Muscle of arm (tissue), 12 donors: ENCODE data around the gene CPED1. TPM values are rescaled to one million over a fixed set of nuclear protein-coding genes. Genes with fewer than 3 reads are reported as not detected.
"Not testable (repeated sequence)": the region's sequence is repeated elsewhere in the genome, so short reads cannot be mapped to it uniquely, and the experiment has no call there.

ENCODE experiments used
- DNase-seq: peaks from one replicate; pipeline ENCODE4 v3.0.0-alpha.2; 2013
- polyA plus RNA-seq, 12 donors: library from polyadenylated mRNA; unstranded; fragments of 120-200 nt; gene quantifications; one replicate each; pipeline ENCODE4 v1.2.1, GENCODE V29; 2013; ENCODE audit not compliant: insufficient read length in 12 of 12

The CPED1 gene
- polyA plus RNA-seq, 12 donors = 6.7 to 35.5 (median 14.5) TPM; not detected in 1

DNA sequence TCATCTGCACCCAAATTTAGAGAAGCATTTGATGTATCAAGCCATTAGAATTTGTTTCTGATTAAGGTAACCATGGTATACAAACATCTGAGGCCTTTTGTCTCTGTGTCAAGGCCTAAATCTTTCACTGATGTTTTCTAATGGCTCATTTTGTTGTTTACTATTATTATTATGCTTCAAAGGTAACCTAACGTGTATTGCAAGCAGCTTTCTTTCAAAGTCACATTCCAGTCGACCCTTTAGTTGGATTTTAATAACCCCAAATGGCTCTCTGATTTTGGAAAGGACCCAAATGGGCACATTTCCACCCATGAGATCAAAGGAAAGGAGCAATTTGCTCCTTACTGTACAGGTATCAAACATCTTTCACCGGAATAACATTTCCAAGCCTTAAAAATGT lies 293.6 kb downstream of the CPED1 start:
- DNase-seq = no peak

DNA sequence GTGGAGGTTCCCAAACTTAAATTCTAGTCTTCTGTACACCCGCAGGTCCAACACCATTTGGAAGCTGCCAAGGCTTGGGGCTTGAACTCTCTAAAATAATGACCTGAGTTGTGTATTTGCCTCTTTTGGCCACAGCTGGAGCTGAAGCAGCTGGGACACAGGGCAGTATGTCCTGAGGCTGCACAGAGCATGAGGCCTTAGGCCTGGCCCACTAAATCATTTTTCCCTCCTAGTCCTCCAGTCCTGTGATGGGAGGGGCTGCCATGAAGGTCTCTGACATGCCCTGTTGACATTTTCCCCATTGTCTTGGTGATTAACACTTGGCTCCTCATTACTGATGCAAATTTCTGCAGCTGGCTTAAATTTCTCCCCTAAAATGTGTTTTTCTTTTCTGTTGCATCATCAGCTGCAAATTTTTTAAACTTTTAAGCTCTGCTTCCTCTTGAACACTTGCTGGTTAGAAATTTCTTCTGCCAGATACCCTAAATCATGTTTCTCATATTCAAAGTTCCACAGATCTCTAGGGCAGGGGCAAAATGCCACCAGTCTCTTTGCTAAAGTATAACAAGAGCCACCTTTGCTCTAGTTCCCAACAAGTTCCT lies 296.7 kb downstream of the CPED1 start:
- no peak for DNase-seq

DNA sequence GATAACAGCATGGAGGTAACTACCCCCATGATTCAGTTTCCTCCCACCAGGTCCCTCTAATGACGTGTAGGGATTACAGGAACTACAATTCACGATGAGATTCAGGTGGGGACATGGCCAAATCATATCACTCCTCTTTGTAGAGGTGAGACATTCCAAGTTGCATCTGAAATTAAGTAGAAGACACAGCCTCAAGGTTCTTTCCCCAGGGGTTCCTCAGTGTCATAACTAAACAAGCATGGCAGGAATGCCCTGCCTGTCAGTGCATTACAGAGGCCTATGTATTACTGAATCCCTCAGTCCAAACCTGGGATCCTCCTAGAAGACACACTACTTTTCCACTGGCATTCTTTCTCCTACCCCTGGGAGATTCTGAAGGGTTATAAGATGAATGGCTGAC lies 297.7 kb downstream of the CPED1 start:
- no peak for DNase-seq

DNA sequence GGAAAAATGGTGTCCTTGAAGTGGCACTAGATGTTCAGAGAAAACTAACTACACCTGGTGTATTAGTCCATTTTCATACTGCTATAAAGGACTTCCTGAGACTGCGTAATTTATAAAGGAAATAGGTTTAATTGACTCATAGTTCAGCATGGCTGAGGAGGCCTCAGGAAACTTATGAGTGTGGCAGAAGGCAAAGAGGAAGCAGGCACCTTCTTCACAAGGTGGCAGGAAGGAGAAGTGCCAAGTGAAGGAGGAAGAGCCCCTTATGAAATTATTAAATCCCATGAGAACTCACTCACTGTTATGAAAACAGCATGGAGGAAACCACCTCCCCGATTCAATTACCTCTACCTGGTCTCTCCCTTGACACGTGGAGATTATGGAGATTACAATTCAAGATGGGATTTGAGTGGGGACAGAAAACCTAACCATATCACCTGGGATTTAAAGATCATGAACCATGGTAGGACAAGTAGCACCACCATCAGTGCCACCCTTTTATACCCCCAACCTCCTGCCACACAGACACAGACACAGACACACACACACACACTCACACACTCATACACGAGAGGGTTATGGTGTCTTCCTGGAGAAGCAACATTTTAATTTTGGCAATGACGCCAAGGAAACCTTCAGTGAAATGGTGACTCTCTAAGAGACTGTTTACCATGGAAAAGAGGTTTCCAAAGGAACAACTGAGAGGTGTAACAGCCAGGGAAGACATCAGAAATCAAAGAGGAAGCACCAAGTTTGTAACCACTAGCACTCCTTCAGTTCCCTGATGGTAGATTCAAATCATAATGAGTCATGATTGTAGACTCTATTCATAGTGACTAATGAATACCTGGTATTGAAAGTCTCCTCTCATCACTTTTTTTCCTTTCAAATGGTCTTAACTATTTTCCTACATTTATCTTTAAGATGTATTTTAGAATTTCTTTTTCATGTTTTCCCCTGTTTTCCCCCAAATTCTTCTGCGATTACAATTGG lies 298.5 kb downstream of the CPED1 start:
- no peak for DNase-seq

DNA sequence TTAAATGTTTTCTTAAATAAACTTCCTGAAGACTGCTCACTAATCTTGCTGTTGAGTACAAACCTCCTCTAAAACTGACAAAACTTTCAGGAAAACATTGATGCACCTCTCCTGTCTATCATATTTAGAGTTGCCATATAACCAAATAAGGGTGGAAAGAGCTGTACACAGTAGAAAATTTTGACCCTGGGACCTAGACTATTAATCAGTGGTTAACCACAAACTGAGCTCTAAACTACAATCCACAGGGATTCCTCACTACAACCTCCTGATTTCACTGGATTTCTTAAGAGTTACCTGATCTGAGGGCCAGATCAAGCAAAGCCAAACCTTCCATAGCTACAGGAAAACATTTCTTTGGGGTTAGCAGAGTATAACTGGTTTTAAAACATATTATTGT lies 300.4 kb downstream of the CPED1 start:
- DNase-seq = no peak

DNA sequence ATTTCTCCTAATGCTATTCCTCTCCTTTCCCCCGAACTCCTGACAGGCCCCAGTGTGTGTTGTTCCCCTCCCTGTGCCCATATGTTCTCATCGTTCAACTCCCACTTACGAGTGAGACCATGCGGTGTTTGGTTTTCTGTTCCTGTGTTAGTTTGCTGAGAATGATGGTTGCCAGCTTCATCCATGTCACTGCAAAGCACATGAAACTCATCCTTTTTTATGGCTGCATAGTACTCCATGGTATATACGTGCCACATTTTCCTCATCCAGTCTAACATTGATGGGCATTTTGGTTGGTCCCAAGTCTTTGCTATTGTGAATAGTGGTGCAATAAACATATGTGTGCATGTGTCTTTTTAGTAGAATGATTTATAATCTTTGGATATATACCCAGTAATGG lies 301.4 kb downstream of the CPED1 start:
- not testable (repeated sequence) for DNase-seq

GRCh38 chr7:121294448-121294992 lies 306.0 kb downstream of the CPED1 start:
- no peak for DNase-seq

DNA sequence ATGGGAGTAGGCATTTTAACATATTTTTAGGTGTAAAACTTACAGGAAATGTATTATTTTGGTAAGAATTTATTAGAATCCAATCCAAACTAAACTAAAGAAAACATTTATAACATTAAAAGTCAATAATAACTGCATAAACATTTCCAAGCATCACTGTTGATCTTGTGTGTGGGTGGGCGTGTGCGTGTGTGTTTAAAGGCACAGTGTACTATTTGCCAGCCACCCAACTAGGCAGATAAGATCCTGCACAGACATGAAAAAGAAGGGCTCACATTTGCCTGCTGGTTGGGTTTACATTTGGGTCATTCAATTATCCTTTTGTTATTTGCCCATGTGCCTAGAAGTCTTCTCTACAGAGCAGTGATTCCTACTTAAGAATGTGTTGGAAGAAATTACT lies 309.3 kb downstream of the CPED1 start:
- no peak for DNase-seq

DNA sequence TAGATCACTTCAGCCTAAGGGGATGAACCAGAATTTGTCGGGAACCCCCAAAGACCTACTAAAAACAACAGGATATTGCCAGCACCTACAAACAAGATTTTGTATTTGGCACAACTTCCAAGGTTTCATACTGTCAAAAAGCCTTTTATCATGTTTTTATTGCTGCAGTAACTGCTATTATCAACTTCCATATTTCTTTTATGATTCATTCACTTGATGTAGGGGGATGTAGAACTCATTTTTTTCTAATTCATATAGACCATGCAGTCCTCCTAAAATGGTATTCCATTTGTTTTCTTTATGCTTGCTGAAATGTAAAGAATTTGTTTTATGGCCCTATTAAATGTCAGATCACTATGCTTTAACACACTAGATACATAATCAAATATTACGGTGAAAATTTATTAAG lies 310.3 kb downstream of the CPED1 start:
- DNase-seq = no peak

DNA sequence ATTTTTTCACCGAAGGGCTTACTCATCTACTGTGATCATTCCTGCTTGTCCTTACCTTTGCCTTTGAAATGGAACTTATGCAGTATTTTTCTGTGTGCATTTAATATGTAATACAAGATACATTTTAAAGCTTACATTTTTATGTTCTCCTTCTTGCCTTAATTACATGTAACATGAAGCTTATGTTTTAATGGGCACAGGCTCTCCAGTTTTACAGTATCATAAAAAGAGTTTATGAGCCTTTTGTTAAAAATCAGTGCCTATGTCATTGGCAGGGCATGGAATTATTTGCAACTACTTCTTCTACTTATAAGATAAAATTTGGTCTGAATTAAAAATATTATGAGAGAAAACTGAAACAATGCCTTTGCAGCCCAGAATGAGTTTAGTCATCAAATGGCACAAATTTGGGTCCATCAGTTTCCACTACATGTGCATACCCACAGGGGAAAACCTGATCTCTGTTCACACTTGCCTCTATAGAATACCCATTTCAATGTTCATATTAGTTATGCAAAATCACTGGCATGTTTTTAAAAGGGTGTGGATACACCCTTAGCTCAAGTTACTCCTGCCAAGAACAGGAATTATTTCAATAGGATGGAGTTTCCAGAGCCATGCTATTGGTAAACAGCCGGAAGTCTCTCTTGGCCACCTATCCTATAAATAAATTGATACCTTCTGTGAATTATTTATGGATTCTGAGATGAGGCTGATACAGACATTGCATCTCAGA lies 312.3 kb downstream of the CPED1 start:
- DNase-seq = no peak

GRCh38 chr7:121301446-121302213 lies 313.1 kb downstream of the CPED1 start:
- no peak for DNase-seq

GRCh38 chr7:121302214-121302745 lies 313.8 kb downstream of the CPED1 start:
- no peak for DNase-seq

DNA sequence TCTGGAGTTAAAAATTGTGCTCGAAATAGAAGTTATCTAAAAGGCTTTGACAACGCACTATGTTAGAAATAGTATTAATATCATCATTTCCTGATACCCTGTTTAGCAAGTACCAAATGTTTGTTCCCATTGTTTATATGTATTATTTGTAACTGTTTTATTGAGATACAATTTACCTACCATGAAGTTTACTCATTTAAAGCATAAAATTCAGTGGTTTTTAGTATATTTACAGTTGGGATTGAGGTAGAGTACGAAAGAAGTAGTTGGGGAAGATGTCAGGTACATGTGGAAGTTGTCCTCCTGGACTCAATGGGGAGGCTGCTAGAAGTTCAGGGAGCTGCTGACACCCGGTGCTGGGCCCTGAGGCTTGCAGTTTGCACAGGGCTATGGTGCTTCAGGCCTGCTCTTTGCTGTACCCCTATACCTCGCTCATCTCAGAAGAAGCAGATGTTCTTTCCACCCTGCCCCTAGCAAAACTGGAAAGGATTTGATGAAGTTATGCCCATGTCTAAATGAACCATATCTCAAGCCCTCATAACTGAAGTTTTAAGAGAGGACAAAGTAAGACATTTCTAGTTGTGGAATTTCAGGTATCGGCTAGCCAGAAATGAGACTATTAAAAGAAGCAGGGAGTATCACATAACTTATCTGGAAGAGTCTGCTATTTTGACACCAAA lies 315.1 kb downstream of the CPED1 start:
- DNase-seq = no peak

GRCh38 chr7:121304102-121304658 lies 315.7 kb downstream of the CPED1 start:
- DNase-seq = no peak

DNA sequence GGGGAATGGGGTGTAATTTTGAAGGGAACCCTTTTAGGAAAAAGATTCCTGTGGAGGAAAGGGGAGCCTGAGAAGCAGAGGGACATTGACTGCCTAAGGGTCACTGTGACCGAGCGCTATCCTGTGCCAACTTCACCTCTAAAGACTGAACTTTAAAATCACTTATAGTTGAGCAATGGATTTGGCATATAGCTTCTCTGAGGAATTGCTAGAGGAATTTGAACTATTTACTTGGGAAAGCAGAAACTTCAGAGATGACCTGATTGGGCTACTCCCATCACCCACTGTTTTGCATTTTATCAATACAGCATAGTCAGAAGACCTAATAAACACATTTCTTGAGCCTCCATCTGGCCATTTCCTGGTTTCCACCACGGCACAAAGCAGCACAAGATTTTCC lies 316.6 kb downstream of the CPED1 start:
- no peak for DNase-seq

DNA sequence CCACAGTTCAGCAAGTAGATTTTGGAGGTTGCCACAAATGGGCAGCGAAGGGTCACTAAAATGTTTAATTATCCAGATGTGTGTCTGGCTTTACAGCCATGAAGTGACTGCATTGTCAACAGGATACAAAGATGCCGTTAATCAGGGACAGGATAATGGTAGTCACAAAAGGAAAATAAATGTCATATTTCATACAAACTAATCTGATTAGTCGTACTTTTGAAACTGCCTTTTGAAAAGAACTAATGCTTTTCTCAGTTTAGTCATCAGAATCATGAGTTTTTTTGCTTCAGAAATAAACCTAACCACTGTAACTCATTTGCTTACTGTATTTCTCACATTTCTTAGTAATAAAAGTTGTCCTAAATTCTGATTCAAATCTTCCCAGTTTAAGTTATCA lies 318.1 kb downstream of the CPED1 start:
- DNase-seq = no peak

- DNase-seq = no peak
Observed at GRCh38 chr7:121307021-121307574, 318.6 kb downstream of the CPED1 start.

DNA sequence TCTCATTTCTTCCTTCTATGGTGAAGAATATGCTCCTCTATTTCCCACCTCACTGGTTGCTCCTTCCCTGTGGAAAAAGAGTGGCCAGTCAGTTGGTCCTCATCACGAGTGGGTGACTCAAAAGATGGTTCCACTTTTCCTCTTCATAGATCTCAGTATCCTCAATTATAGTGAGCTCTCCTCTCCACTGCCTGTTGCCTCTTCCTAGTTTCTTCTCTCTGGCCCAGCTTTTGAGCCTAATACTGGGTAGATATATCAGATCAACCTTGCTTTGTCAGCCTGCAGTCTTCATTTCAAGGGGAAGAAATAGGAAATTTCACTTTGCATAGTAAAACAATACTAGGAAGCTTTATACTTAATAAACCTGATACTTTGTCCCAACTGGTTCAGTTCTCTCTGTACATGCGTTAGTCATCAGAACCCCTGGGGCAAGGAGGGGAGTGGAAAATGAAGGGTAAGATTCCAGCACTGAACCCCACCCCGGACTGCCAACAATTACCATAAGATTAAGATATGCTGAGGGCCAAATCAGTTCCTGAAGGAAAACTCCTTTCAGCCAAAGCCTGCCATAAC lies 324.8 kb downstream of the CPED1 start:
- DNase-seq = no peak
